A549 (cell line): ENCODE measurements around the gene WDR48.

Experiments
- CTCF ChIP-seq: fragments of >200 bp; sonication (Bioruptor Twin); formaldehyde crosslinking; IDR thresholded peaks from 3 replicates; pipeline ENCODE4 v1.5.1; 2016
- ELK1 ChIP-seq: fragments of 150-350 bp; IDR thresholded peaks from 2 replicates; pipeline ENCODE4 v1.6.1; 2014; ENCODE audit warnings: low read depth, mild to moderate bottlenecking, low read length
- POLR2A ChIP-seq: IDR thresholded peaks from 2 replicates; pipeline ENCODE4 v1.6.1; 2012; ENCODE audit warnings: mild to moderate bottlenecking, low read length
- TF ChIP-seq, protein P1 (sequence below): IDR thresholded peaks from 2 replicates; pipeline ENCODE4 v1.6.1; 2012

DNA sequence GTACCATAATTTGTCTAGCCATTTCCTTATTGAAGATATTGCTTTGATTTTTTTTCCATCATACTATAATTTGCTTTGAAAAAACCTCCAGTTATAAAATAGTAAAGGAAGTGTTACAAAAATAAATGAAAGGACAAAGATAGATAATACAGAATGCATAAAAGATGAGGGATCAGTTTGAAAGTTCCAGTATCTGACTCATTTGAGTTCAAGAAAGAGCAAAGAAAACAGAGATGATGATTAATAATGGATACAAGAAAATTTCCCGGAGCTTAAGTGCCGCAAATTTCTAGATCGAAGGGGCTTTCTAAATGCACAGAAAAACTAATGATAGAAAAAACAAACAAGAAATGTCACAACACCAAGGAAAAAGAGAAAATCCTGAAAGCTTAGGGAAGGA lies 4.3 kb downstream of the WDR48 start:
- TF ChIP-seq CTCF = no peak
- TF ChIP-seq, protein P1, sequence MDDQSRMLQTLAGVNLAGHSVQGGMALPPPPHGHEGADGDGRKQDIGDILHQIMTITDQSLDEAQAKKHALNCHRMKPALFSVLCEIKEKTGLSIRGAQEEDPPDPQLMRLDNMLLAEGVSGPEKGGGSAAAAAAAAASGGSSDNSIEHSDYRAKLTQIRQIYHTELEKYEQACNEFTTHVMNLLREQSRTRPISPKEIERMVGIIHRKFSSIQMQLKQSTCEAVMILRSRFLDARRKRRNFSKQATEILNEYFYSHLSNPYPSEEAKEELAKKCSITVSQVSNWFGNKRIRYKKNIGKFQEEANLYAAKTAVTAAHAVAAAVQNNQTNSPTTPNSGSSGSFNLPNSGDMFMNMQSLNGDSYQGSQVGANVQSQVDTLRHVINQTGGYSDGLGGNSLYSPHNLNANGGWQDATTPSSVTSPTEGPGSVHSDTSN = no peak
- TF ChIP-seq POLR2A = no peak
- no peak for TF ChIP-seq ELK1
